Lung (tissue), 12 donors: Measurements from ENCODE around the gene ATXN7L2. TPM values are rescaled to one million over a fixed set of nuclear protein-coding genes. Genes with fewer than 3 reads are reported as not detected.
"Not testable (repeated sequence)": the region's sequence is repeated elsewhere in the genome, so short reads cannot be mapped to it uniquely, and the experiment has no call there.

Experiments used
- ATAC-seq: fragments of 200-7000 bp; cut with Tn5 transposase; one replicate; pipeline ENCODE4 v1.9.1; 2020; ENCODE audit warnings: moderate number of reproducible peaks; ENCODE audit not compliant: insufficient read depth, low FRiP score
- DNase-seq, 3 donors: peaks; one replicate each; pipeline ENCODE4 v3.0.0-alpha.2; 2013 to 2017
- H3K27ac ChIP-seq, 2 donors: one replicate each; pipeline ENCODE4 v1.5.1; 2013; ENCODE audit warnings: mild to moderate bottlenecking in 2 of 2, moderate library complexity in 2 of 2, control low read depth in 1 of 2, inconsistent platforms in 1 of 2, low read depth in 1 of 2, low read length in 1 of 2
- H3K27me3 ChIP-seq, 3 donors: one replicate each; pipeline ENCODE4 v1.5.1; 2013; ENCODE audit warnings: low read length in 2 of 3; ENCODE audit not compliant: control insufficient read depth in 3 of 3, insufficient read depth in 3 of 3
- H3K36me3 ChIP-seq, 4 donors: one replicate each; pipeline ENCODE4 v1.5.1; 2013; ENCODE audit warnings: low read length in 4 of 4, mild to moderate bottlenecking in 1 of 4, moderate library complexity in 1 of 4; ENCODE audit not compliant: control insufficient read depth in 4 of 4, insufficient read depth in 4 of 4
- H3K4me1 ChIP-seq, 5 donors: one replicate each; pipeline ENCODE4 v1.5.1; 2013; ENCODE audit warnings: low read length in 5 of 5, mild to moderate bottlenecking in 2 of 5, moderate library complexity in 1 of 5; ENCODE audit not compliant: control insufficient read depth in 5 of 5, insufficient read depth in 5 of 5
- H3K4me3 ChIP-seq: one replicate; pipeline ENCODE4 v1.5.1; 2013; ENCODE audit warnings: mild to moderate bottlenecking, control low read depth, moderate library complexity
- H3K9ac ChIP-seq, 2 donors: one replicate each; pipeline ENCODE4 v1.5.1; 2013; ENCODE audit warnings: low read length in 2 of 2, control low read depth in 1 of 2; ENCODE audit not compliant: insufficient read depth in 1 of 2
- H3K9me3 ChIP-seq, 4 donors: one replicate each; pipeline ENCODE4 v1.5.1; 2013; ENCODE audit warnings: low read length in 3 of 4, mild to moderate bottlenecking in 1 of 4, moderate library complexity in 1 of 4; ENCODE audit not compliant: control insufficient read depth in 4 of 4, insufficient read depth in 3 of 4
- WGBS, 2 donors: extraction: QIAGEN DNeasy Blood & Tissue Kit; methylation state at CpG; one replicate each; pipeline ENCODE4 v1.1.7; 2013; 5-methylcytosine and 5-hydroxymethylcytosine counted together
- polyA plus RNA-seq, 2 donors: library from polyadenylated mRNA; stranded (reverse); fragments of 200-250 nt; gene quantifications; one replicate each; pipeline ENCODE4 v1.2.1, GENCODE V29; 2013
- total RNA-seq, 2 donors: library from RNA; depleted of rRNA in 1 of 2; stranded (reverse); fragments of >200 nt in 1 of 2; gene quantifications; one replicate each; pipeline ENCODE4 v1.2.1, GENCODE V29; 2014 to 2021
- TF ChIP-seq, protein P1 (sequence below): IDR thresholded peaks from 2 replicates; pipeline ENCODE4 v1.5.1; 2012; ENCODE audit warnings: mild to moderate bottlenecking; ENCODE audit errors: control extremely low read depth, extremely low read depth
- donor health status: control.
- donor health status: control.
- donor health status: Bipolar disorder and iron deficiency.
- donor health status: healthy.
- donor health status: DM: yes; HTN: yes; CAD: no.

Gene ATXN7L2
- total and polyA plus RNA-seq, 4 donors, result 2.6 to 6.0 (median 4.4) TPM

DNA sequence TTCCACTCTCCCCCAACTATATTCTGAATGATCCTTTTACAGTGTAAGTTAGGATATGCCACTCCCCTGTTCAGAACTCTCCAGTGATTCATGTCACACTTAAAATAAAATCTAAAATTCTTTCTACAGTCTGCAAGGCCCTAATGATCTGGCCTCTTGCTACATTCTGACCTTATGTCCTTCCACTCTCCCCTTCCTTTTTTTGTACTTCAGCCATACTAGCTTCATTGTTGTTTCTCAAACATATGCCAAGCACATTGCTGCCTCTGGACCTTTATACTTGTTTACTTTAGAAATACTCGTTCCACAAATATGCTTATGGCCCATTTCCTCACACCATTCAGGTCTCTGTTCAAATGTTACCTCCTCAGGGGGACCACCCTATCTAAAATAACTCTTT is 42.6 kb upstream of the ATXN7L2 start:
- TF ChIP-seq, protein P1, sequence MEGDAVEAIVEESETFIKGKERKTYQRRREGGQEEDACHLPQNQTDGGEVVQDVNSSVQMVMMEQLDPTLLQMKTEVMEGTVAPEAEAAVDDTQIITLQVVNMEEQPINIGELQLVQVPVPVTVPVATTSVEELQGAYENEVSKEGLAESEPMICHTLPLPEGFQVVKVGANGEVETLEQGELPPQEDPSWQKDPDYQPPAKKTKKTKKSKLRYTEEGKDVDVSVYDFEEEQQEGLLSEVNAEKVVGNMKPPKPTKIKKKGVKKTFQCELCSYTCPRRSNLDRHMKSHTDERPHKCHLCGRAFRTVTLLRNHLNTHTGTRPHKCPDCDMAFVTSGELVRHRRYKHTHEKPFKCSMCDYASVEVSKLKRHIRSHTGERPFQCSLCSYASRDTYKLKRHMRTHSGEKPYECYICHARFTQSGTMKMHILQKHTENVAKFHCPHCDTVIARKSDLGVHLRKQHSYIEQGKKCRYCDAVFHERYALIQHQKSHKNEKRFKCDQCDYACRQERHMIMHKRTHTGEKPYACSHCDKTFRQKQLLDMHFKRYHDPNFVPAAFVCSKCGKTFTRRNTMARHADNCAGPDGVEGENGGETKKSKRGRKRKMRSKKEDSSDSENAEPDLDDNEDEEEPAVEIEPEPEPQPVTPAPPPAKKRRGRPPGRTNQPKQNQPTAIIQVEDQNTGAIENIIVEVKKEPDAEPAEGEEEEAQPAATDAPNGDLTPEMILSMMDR, result no peak
- H3K9me3 ChIP-seq, result no peaks in the 10 kb centered on the region

DNA sequence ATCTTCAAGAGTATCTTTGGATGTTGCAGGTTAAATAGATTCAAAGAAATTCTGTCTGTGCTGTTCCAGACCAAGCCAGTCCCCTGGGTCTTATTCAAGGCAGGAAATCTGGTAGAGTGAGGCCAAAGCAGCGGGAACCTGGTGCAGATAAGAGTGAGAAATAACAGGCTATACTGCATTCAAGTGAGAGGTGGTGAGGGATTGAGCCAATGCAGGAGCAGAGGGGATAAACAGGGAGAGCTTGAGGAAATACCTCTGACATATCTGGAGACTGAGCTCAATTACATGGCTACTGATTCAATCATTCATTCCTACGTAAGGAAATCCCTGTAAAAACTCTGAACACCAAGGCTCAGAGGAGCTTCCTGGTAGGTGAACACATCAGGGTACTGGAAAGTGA is 40.2 kb upstream of the ATXN7L2 start:
- Histone ChIP-seq H3K4me1 (no peaks in the 10 kb centered on the region), H3K27ac (no peak overlapping the region), H3K9me3 (no peaks in the 10 kb centered on the region), H3K4me3 (no peak overlapping the region), H3K27me3 (peaks cover 0 to 33% (median 15%) of the 10 kb centered on the region in 3 donors), H3K36me3 (no peaks in the 10 kb centered on the region), H3K9ac (no peak overlapping the region)
- TF ChIP-seq, protein P1, result no peak
- 67% methylated on average over 2 of the region's 2 CpGs for WGBS, 2 donors
- no peak for DNase-seq
- no peak for ATAC-seq

More for the DNA sequence above, 42.6 kb upstream of the ATXN7L2 start:
- H3K4me3 ChIP-seq, result no peak overlapping the region
- ATAC-seq, result no peak
- H3K27ac ChIP-seq, result no peak overlapping the region
- no peak for DNase-seq
- H3K36me3 ChIP-seq, result no peaks in the 10 kb centered on the region
- 24 to 39% methylated on average over 1 of the region's 1 CpG for WGBS, 2 donors
- H3K4me1 ChIP-seq, result no peaks in the 10 kb centered on the region
- H3K27me3 ChIP-seq, result peaks cover 0 to 29% (median 10%) of the 10 kb centered on the region in 3 donors
- no peak overlapping the region for H3K9ac ChIP-seq

DNA sequence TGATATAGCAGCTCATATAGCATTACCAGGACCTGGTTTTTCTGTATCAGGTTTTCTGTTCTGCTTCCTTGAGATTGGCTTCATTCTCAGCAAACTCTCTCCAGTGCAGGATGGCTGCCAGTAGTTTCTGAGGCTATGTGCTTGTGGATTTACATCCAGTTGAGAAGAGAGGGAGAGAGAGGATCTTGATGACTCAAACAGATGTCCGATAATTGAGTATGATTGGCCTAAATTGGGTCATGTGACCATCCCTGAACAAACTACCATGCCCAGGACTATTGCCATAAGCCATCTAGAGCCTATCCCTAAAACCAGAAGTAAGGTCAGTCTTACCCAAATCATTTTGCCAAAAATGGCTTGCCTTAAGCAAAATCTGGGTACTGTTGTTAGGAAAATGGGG is 39.4 kb upstream of the ATXN7L2 start:
- H3K9me3 ChIP-seq, result no peaks in the 10 kb centered on the region
- no peak overlapping the region for H3K27ac ChIP-seq
- ATAC-seq (no peak), DNase-seq (no peak)
- no peaks in the 10 kb centered on the region for H3K4me1 ChIP-seq
- H3K36me3 ChIP-seq, result no peaks in the 10 kb centered on the region
- no peak overlapping the region for H3K9ac ChIP-seq
- TF ChIP-seq, protein P1, result no peak
- H3K4me3 ChIP-seq, result no peak overlapping the region
- WGBS, 2 donors, result 94% methylated on average over 1 of the region's 1 CpG
- peaks cover 0 to 33% (median 15%) of the 10 kb centered on the region in 3 donors for H3K27me3 ChIP-seq

DNA sequence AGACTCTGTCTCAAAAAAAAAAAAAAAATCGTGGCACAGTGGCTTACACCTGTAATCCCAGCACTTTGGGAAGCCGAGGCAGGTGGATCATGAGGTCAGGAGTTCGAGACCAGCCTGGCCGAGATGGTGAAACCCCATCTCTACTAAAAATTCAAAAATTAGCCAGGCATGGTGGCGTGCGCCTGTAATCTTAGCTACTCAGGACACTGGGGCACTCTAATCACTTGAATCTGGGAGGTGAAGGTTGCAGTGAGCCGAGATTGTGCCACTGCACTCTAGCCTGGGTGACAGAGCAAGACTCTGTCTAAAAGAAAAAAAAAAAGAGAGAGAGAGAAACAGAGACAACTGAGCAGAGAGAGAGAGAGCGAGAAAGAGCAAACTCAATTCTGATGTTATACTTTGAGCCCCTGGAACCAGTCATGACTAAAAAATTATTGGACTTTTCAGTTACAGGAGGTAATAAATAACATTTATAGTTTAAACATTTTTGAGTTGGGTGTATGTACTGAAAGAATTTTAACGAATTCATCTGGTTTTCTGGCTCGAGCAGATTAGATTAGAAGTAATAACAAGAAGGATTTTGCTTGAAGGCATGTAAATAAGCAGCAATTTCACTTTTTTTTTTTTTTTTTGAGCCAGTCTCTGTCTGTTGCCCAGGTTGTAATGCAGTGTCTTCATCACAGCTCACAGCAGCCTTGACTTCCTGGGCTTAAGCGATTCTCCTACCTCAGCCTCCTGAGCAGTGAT is 37.6 kb upstream of the ATXN7L2 start:
- DNase-seq, H3K4me1 ChIP-seq, H3K27ac ChIP-seq, H3K4me3 ChIP-seq, H3K9me3 ChIP-seq, H3K9ac ChIP-seq, H3K36me3 ChIP-seq, ATAC-seq: not testable (repeated sequence)
- 73 to 81% methylated on average over 11 of the region's 11 CpGs for WGBS, 2 donors
- peaks cover 0 to 33% (median 15%) of the 10 kb centered on the region in 3 donors for H3K27me3 ChIP-seq
